Measurements from ENCODE around the gene TNFRSF21. TPM values are rescaled to one million over a fixed set of nuclear protein-coding genes. Genes with fewer than 3 reads are reported as not detected.

Gene TNFRSF21
- polyA plus RNA-seq, 3 donors, result 0.43 to 0.86 (median 0.58) TPM

GRCh38 chr6:47352966-47353365 is 43.3 kb upstream of the TNFRSF21 start:
- no peak for DNase-seq
- Histone ChIP-seq H4K20me1 (ENCODE audit: insufficient read depth, low read length) (no peaks in the 10 kb centered on the region), H3K36me3 (replicated peaks in 1 of 2; ENCODE audit: control insufficient read depth in 1 of 2, insufficient read depth in 2 of 2, low read length in 2 of 2) (no peaks in the 10 kb centered on the region), H3K4me1 (ENCODE audit: control insufficient read depth in 1 of 2, insufficient read depth in 2 of 2, low read length in 2 of 2) (peaks cover 54 to 64% of the 10 kb centered on the region in 2 donors), H3K27ac (ENCODE audit: low read depth in 1 of 2, low read length in 2 of 2) (peak overlapping the region in 1 of 2 donors; percentile 39), H3K4me2 (replicated peaks; ENCODE audit: extremely low read depth, low read length, poor library complexity, severe bottlenecking) (peak overlapping the region; percentile 24), H3K4me3 (replicated peaks in 1 of 3; ENCODE audit: low read depth in 2 of 3, low read length in 3 of 3) (peak overlapping the region in 1 of 3 experiments; percentile 12), H3K27me3 (ENCODE audit: control insufficient read depth in 2 of 2, insufficient read depth in 2 of 2, low read length in 2 of 2) (no peaks in the 10 kb centered on the region), H2AFZ (ENCODE audit: insufficient read depth, low read depth, low read length, poor library complexity, severe bottlenecking) (no peak overlapping the region), H3K9me3 (replicated peaks in 1 of 2; ENCODE audit: control insufficient read depth in 1 of 2, insufficient read depth in 1 of 2, low read length in 2 of 2) (peaks cover 0 to 4% of the 10 kb centered on the region in 2 donors), H3K79me2 (ENCODE audit: insufficient read depth, low read length) (no peaks in the 10 kb centered on the region), H3K9ac (ENCODE audit: insufficient read depth, low read length, poor library complexity, severe bottlenecking) (no peak overlapping the region)
- TF ChIP-seq CTCF (IDR thresholded peaks at IDR 0.05), result no peak
- Mint-ChIP-seq H3K4me1 (peaks cover 66% of the 10 kb centered on the region), H3K27ac (peak overlapping the region in 6 of 7 donors; percentile 58 to 97 (median 86)), H3K36me3 (no peaks in the 10 kb centered on the region), H3K4me3 (peak overlapping the region in 1 of 2 donors; percentile 40), H3K9me3 (peaks cover 2 to 8% (median 6%) of the 10 kb centered on the region in 7 donors), H3K27me3 (ENCODE audit: low read depth in 3 of 3) (no peaks in the 10 kb centered on the region)
- 67% methylated on average over 1 of the region's 2 CpGs for WGBS (ENCODE audit: insufficient coverage)
- intact Hi-C loops (cut with micrococcal nuclease), result no loop called here

GRCh38 chr6:47352194-47352920 is 42.7 kb upstream of the TNFRSF21 start:
- TF ChIP-seq CTCF (IDR thresholded peaks at IDR 0.05), result peak; percentile 9
- Histone ChIP-seq H3K27me3 (ENCODE audit: control insufficient read depth in 2 of 2, insufficient read depth in 2 of 2, low read length in 2 of 2) (no peaks in the 10 kb centered on the region), H3K27ac (ENCODE audit: low read depth in 1 of 2, low read length in 2 of 2) (peak overlapping the region in 1 of 2 donors; percentile 39), H3K4me3 (replicated peaks in 1 of 3; ENCODE audit: low read depth in 2 of 3, low read length in 3 of 3) (peak overlapping the region in 1 of 3 experiments; percentile 12), H4K20me1 (ENCODE audit: insufficient read depth, low read length) (no peaks in the 10 kb centered on the region), H3K9me3 (replicated peaks in 1 of 2; ENCODE audit: control insufficient read depth in 1 of 2, insufficient read depth in 1 of 2, low read length in 2 of 2) (peaks cover 0 to 4% of the 10 kb centered on the region in 2 donors), H3K79me2 (ENCODE audit: insufficient read depth, low read length) (no peaks in the 10 kb centered on the region), H3K4me1 (ENCODE audit: control insufficient read depth in 1 of 2, insufficient read depth in 2 of 2, low read length in 2 of 2) (peaks cover 48 to 58% of the 10 kb centered on the region in 2 donors), H2AFZ (ENCODE audit: insufficient read depth, low read depth, low read length, poor library complexity, severe bottlenecking) (peak overlapping the region; percentile 39), H3K9ac (ENCODE audit: insufficient read depth, low read length, poor library complexity, severe bottlenecking) (no peak overlapping the region), H3K4me2 (replicated peaks; ENCODE audit: extremely low read depth, low read length, poor library complexity, severe bottlenecking) (peak overlapping the region; percentile 24), H3K36me3 (replicated peaks in 1 of 2; ENCODE audit: control insufficient read depth in 1 of 2, insufficient read depth in 2 of 2, low read length in 2 of 2) (no peaks in the 10 kb centered on the region)
- DNase-seq, result peak in 2 of 3 donors; percentile 22 to 45
- peak overlapping the region in 1 of 2 donors; percentile 40 for H3K4me3 Mint-ChIP-seq
- no peaks in the 10 kb centered on the region for H3K36me3 Mint-ChIP-seq
- H3K4me1 Mint-ChIP-seq, result peaks cover 62% of the 10 kb centered on the region
- peak overlapping the region; percentile 58 to 97 (median 82) for H3K27ac Mint-ChIP-seq
- H3K27me3 Mint-ChIP-seq (ENCODE audit: low read depth in 3 of 3), result no peaks in the 10 kb centered on the region
- 7% methylated on average over 2 of the region's 5 CpGs for WGBS (ENCODE audit: insufficient coverage)
- H3K9me3 Mint-ChIP-seq, result peaks cover 2 to 8% (median 6%) of the 10 kb centered on the region in 7 donors
- intact Hi-C loops (cut with micrococcal nuclease), result no loop called here
